ENCODE data around the gene PTPRN2. TPM values are rescaled to one million over a fixed set of nuclear protein-coding genes. Genes with fewer than 3 reads are reported as not detected.

The PTPRN2 gene
- total and polyA plus RNA-seq, 8 donors = 12.2 to 49.2 (median 31.8) TPM

- WGBS, 2 donors = 86 to 87% methylated on average over 25 of the region's 25 CpGs
- Histone ChIP-seq H3K27me3 (no peaks in the 10 kb centered on the region), H3K4me3 (no peak overlapping the region), H3K9me3 (no peaks in the 10 kb centered on the region), H3K36me3 (no peaks in the 10 kb centered on the region), H3K27ac (no peak overlapping the region), H3K4me1 (no peaks in the 10 kb centered on the region)
- TF ChIP-seq, protein P1, sequence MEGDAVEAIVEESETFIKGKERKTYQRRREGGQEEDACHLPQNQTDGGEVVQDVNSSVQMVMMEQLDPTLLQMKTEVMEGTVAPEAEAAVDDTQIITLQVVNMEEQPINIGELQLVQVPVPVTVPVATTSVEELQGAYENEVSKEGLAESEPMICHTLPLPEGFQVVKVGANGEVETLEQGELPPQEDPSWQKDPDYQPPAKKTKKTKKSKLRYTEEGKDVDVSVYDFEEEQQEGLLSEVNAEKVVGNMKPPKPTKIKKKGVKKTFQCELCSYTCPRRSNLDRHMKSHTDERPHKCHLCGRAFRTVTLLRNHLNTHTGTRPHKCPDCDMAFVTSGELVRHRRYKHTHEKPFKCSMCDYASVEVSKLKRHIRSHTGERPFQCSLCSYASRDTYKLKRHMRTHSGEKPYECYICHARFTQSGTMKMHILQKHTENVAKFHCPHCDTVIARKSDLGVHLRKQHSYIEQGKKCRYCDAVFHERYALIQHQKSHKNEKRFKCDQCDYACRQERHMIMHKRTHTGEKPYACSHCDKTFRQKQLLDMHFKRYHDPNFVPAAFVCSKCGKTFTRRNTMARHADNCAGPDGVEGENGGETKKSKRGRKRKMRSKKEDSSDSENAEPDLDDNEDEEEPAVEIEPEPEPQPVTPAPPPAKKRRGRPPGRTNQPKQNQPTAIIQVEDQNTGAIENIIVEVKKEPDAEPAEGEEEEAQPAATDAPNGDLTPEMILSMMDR (IDR thresholded peaks at IDR 0.05) = no peak
- DNase-seq (no peak), ATAC-seq (no peak), FAIRE-seq (no peak)
- intact Hi-C loops (cut with DNase I) = no loop called here
These were observed 724.9 kb downstream of the PTPRN2 start for GRCh38 chr7:157862731-157863130.

GRCh38 chr7:157861551-157861950 is 726.1 kb downstream of the PTPRN2 start:
- H3K4me3 ChIP-seq = no peak overlapping the region
- H3K9me3 ChIP-seq = no peaks in the 10 kb centered on the region
- TF ChIP-seq, protein P1 (IDR thresholded peaks at IDR 0.05) = no peak
- intact Hi-C loops (cut with DNase I) = no loop called here
- no peak for FAIRE-seq
- no peaks in the 10 kb centered on the region for H3K4me1 ChIP-seq
- no peak for ATAC-seq
- DNase-seq = no peak
- no peaks in the 10 kb centered on the region for H3K36me3 ChIP-seq
- 91 to 93% methylated on average over 17 of the region's 17 CpGs for WGBS, 2 donors
- no peaks in the 10 kb centered on the region for H3K27me3 ChIP-seq
- no peak overlapping the region for H3K27ac ChIP-seq

- H3K36me3 ChIP-seq = no peaks in the 10 kb centered on the region
- DNase-seq (no peak), FAIRE-seq (no peak), ATAC-seq (no peak)
- H3K9me3 ChIP-seq = no peaks in the 10 kb centered on the region
- intact Hi-C loops (cut with DNase I) = no loop called here
- H3K4me1 ChIP-seq = no peaks in the 10 kb centered on the region
- 89 to 91% methylated on average over 21 of the region's 21 CpGs for WGBS, 2 donors
- H3K27me3 ChIP-seq = no peaks in the 10 kb centered on the region
- H3K4me3 ChIP-seq = no peak overlapping the region
- H3K27ac ChIP-seq = no peak overlapping the region
- TF ChIP-seq, protein P1 (IDR thresholded peaks at IDR 0.05) = no peak
These were observed 726.6 kb downstream of the PTPRN2 start for GRCh38 chr7:157861031-157861491.

GRCh38 chr7:157860406-157860805 is 727.2 kb downstream of the PTPRN2 start:
- no peak for DNase-seq
- Histone ChIP-seq H3K27ac (no peak overlapping the region), H3K36me3 (no peaks in the 10 kb centered on the region), H3K4me3 (no peak overlapping the region), H3K9me3 (no peaks in the 10 kb centered on the region), H3K27me3 (no peaks in the 10 kb centered on the region), H3K4me1 (no peaks in the 10 kb centered on the region)
- WGBS, 2 donors = 79 to 81% methylated on average over 11 of the region's 11 CpGs
- no peak for ATAC-seq
- TF ChIP-seq, protein P1 (IDR thresholded peaks at IDR 0.05) = no peak
- FAIRE-seq = no peak
- intact Hi-C loops (cut with DNase I) = no loop called here

DNA sequence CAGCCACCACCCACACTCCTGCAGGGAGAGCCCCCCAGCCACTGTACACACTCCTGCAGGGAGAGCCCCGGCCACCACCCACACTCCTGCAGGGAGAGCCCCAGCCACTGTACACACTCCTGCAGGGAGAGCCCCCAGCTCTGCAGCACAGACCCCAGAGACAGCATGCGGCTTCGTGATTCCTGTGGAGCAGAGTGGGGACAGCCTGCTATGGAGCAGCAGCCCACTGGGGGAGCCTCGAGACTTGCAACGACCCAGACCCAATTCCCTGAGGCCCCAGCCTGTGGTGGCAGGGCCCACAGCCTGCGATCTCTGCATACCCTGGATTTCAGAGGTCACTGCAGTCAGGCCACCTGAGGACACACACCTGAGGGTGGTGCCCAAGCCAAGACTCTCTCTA is 727.7 kb downstream of the PTPRN2 start:
- WGBS, 2 donors = 77 to 81% methylated on average over 6 of the region's 6 CpGs
- Histone ChIP-seq H3K4me1 (no peaks in the 10 kb centered on the region), H3K27ac (no peak overlapping the region), H3K4me3 (no peak overlapping the region), H3K36me3 (no peaks in the 10 kb centered on the region), H3K27me3 (no peaks in the 10 kb centered on the region), H3K9me3 (no peaks in the 10 kb centered on the region)
- intact Hi-C loops (cut with DNase I) = no loop called here
- ATAC-seq = no peak
- DNase-seq = no peak
- TF ChIP-seq, protein P1 (IDR thresholded peaks at IDR 0.05) = no peak
- FAIRE-seq = no peak
